ENCODE measurements around the gene TMPRSS9.

DNA sequence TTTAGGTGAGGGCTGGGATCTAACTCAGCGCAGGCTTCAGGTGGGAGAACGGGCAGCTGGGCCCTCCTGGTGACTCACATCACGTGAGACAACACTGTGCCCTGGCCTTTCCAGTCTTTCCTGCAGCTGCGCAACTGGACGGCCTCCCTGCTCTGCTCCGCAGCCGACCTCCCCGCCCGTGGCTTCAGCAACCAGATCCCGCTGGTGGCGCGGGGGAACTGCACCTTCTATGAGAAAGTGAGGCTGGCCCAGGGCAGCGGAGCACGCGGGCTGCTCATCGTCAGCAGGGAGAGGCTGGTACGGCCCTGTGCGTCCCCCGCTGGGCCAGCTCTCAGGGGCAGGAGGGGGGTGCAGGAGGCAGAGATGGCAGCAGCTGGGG lies 22.7 kb upstream of the TMPRSS9 start:
- TF ChIP-seq POU2F2 (IDR thresholded peaks at IDR 0.05; ENCODE audit: low read depth, low read length) (no peak), POLR2AphosphoS5 (IDR thresholded peaks at IDR 0.05; ENCODE audit: low read depth, low read length) (no peak), POLR2A (IDR thresholded peaks at IDR 0.05; ENCODE audit: low read depth, low read length) (no peak), TAF1 (IDR thresholded peaks at IDR 0.05; ENCODE audit: low read depth, low read length) (no peak)

Measured in GM12891 (cell line).